GM12878 (cell line): ENCODE results near the gene CACNA2D2. TPM values are rescaled to one million over a fixed set of nuclear protein-coding genes. Genes with fewer than 3 reads are reported as not detected.

ENCODE experiments used
- ATF3 ChIP-seq: IDR thresholded peaks from 2 replicates; pipeline ENCODE4 v1.6.1; 2011; ENCODE audit warnings: low read depth, mild to moderate bottlenecking, low read length, moderate library complexity, borderline replicate concordance; ENCODE audit errors: extremely low read depth
- BACH1 ChIP-seq: fragments of 450-650 bp; IDR thresholded peaks from 2 replicates; pipeline ENCODE4 v1.6.1; 2017; ENCODE audit warnings: mild to moderate bottlenecking, borderline replicate concordance
- BCL11A ChIP-seq: IDR thresholded peaks from 2 replicates; pipeline ENCODE4 v1.6.1; 2011; ENCODE audit warnings: low read depth, low read length
- BHLHE40 ChIP-seq, 2 experiments: fragments of 450-650 bp in 1 of 2; IDR thresholded peaks; 2 replicates each; pipeline ENCODE4 v1.6.1; 2011 to 2017; ENCODE audit warnings: low read depth in 2 of 2, borderline replicate concordance in 1 of 2, improper control_type of control experiment in 1 of 2, low read length in 1 of 2, mild to moderate bottlenecking in 1 of 2
- CHD4 ChIP-seq: fragments of 200-600 bp; sonication (generic); IDR thresholded peaks from 2 replicates; pipeline ENCODE4 v1.6.1; 2016; ENCODE audit warnings: mild to moderate bottlenecking
- CREM ChIP-seq: IDR thresholded peaks from 2 replicates; pipeline ENCODE4 v1.6.1; 2014; ENCODE audit warnings: antibody characterized with exemption, low read depth
- E2F4 ChIP-seq: IDR thresholded peaks from 2 replicates; pipeline ENCODE4 v1.6.1; 2012; ENCODE audit warnings: low read depth, low read length, improper control_type of control experiment
- E4F1 ChIP-seq: fragments of 450-650 bp; IDR thresholded peaks from 2 replicates; pipeline ENCODE4 v1.6.1; 2018; ENCODE audit warnings: borderline replicate concordance, mild to moderate bottlenecking; ENCODE audit not compliant: partially characterized antibody
- HCFC1 ChIP-seq: fragments of 150-350 bp; IDR thresholded peaks from 2 replicates; pipeline ENCODE4 v1.6.1; 2014; ENCODE audit warnings: low read length
- IRF5 ChIP-seq: fragments of 450-650 bp; IDR thresholded peaks from 2 replicates; pipeline ENCODE4 v1.6.1; 2017; ENCODE audit warnings: borderline replicate concordance
- KLF5 ChIP-seq: fragments of 450-650 bp; IDR thresholded peaks from 2 replicates; pipeline ENCODE4 v1.6.1; 2014; ENCODE audit warnings: mild to moderate bottlenecking; ENCODE audit not compliant: partially characterized antibody
- MAX ChIP-seq: IDR thresholded peaks from 2 replicates; pipeline ENCODE4 v1.6.1; 2012; ENCODE audit warnings: low read depth, low read length, improper control_type of control experiment
- POLR2AphosphoS2 ChIP-seq: IDR thresholded peaks from 2 replicates; pipeline ENCODE4 v1.6.1; 2011; ENCODE audit warnings: low read depth, mild to moderate bottlenecking, low read length, improper control_type of control experiment, moderate library complexity
- SIX5 ChIP-seq: IDR thresholded peaks from 2 replicates; pipeline ENCODE4 v1.6.1; 2011; ENCODE audit warnings: mild to moderate bottlenecking, low read depth, low read length, moderate library complexity; ENCODE audit not compliant: severe bottlenecking
- SMAD5 ChIP-seq: IDR thresholded peaks from 2 replicates; pipeline ENCODE4 v1.6.1; 2016; ENCODE audit warnings: antibody characterized with exemption, low read depth
- SRF ChIP-seq, 2 experiments: IDR thresholded peaks; 2 replicates each; pipeline ENCODE4 v1.6.1; 2011; ENCODE audit warnings: low read depth in 2 of 2, low read length in 2 of 2, mild to moderate bottlenecking in 1 of 2, moderate library complexity in 1 of 2
- TBL1XR1 ChIP-seq: IDR thresholded peaks from 2 replicates; pipeline ENCODE4 v1.6.1; 2012; ENCODE audit warnings: low read depth, low read length, improper control_type of control experiment
- ZBTB40 ChIP-seq: fragments of 450-650 bp; IDR thresholded peaks from 2 replicates; pipeline ENCODE4 v1.6.1; 2016; ENCODE audit warnings: mild to moderate bottlenecking, moderate library complexity, borderline replicate concordance
- ZNF384 ChIP-seq: IDR thresholded peaks from 2 replicates; pipeline ENCODE4 v1.6.1; 2012; ENCODE audit warnings: low read depth, mild to moderate bottlenecking, low read length, improper control_type of control experiment, borderline replicate concordance
- polyA plus RNA-seq, 11 experiments: library from polyadenylated mRNA; depleted of rRNA in 4 of 11; unstranded in 6 of 11; stranded (reverse) in 5 of 11; fragments of >200 nt; fragmentation: Nextera tagmentation in 4 of 11; fragmentation: Illumina TruSeq in 1 of 11; extraction: Ambion mirVana in 4 of 11; extraction: Trizol in 1 of 11; gene quantifications; 1 replicate in 1 of 11; 2 replicates in 10 of 11; pipeline versions ENCODE4 v1.2.1 to v1.2.3, GENCODE V29; 2011 to 2016; ENCODE audit warnings: inconsistent platforms in 2 of 11, missing spikeins in 2 of 11, low read depth in 1 of 11
- total RNA-seq, 4 experiments: library from RNA; depleted of rRNA in 3 of 4; stranded (reverse); fragments of >200 nt in 3 of 4; fragmentation: Illumina TruSeq in 1 of 4; extraction: Trizol in 1 of 4; gene quantifications; 2 replicates each; pipeline versions ENCODE4 v1.2.1 to v1.2.3, GENCODE V29; 2013 to 2021

CACNA2D2 gene
- total and polyA plus RNA-seq, 10 of the 15 experiments (the other 5 are each of a cell fraction or from before 2014, with no cell fraction given), result 0.03 to 0.07 TPM; not detected in 8

- peak; percentile 95 for TF ChIP-seq ZBTB40
- TF ChIP-seq BCL11A, result no peak
- peak; percentile 99 for TF ChIP-seq SIX5
- peak; percentile 100 for TF ChIP-seq HCFC1
- TF ChIP-seq E4F1, result peak; percentile 94
- TF ChIP-seq IRF5, result no peak
- 0 out of 2 replicates have a peak, but pooled peaks have one; percentile 29 for TF ChIP-seq ZNF384
- TF ChIP-seq TBL1XR1, result 0 out of 2 replicates have a peak, but pooled peaks have one; percentile 43
- peak; percentile 59; the same call in 1 of the 2 replicates for TF ChIP-seq BACH1
- TF ChIP-seq E2F4, result peak; percentile 5; the same call in 1 of the 2 replicates
- TF ChIP-seq MAX, result peak; percentile 96
- TF ChIP-seq BHLHE40 (IDR thresholded peaks at IDR 0.05; ENCODE audit: borderline replicate concordance in 1 of 2, low read depth in 2 of 2, low read length in 1 of 2), result peak in 1 of 2 experiments; percentile 27; a peak in 1 of 4 replicates
- no peak for TF ChIP-seq KLF5
- TF ChIP-seq SRF (IDR thresholded peaks at IDR 0.05; ENCODE audit: low read depth in 2 of 2, low read length in 2 of 2), result peak in 1 of 2 experiments; percentile 78; a peak in 2 of 4 replicates
- TF ChIP-seq CREM, result peak; percentile 99
- peak; percentile 87; the same call in 1 of the 2 replicates for TF ChIP-seq SMAD5
- peak; percentile 92 for TF ChIP-seq POLR2AphosphoS2
- no peak for TF ChIP-seq CHD4
- TF ChIP-seq ATF3, result peak; percentile 77; the same call in 1 of the 2 replicates
Measured at GRCh38 chr3:50350527-50351322, 152.7 kb downstream of the CACNA2D2 start, which contains the start of the genes CYB561D2 and NPRL2 (continued).
